ENCODE results near the gene HOXD11.

GRCh38 chr2:176129813-176130146 lies 22.7 kb downstream of the HOXD11 start:
- TF ChIP-seq CTCF (IDR thresholded peaks at IDR 0.05) = no peak
- TF ChIP-seq POLR2A (IDR thresholded peaks at IDR 0.05) = no peak
